Panc1 (cell line): ENCODE measurements around the gene NCKIPSD. TPM values are rescaled to one million over a fixed set of nuclear protein-coding genes. Genes with fewer than 3 reads are reported as not detected.

Experiments used
- ATAC-seq: fragments of 200-7000 bp; cut with Tn5 transposase; 2 replicates; pipeline ENCODE4 v1.9.1; 2020; ENCODE audit warnings: mild to moderate bottlenecking, moderate library complexity
- BruUV-seq: library from RNA; stranded (reverse); fragments of 400-500 nt; replicated peaks from 2 replicates; lab custom pipeline; 2021; lab: Mats Ljungman, UMichigan
- CTCF ChIA-PET: fragments of 300-600 bp; sonication (Branson Sonifier 250); formaldehyde crosslinking; loops from one replicate; lab custom pipeline; 2022; ENCODE audit warnings: antibody characterized with exemption; lab: Charles Lee
- POLR2A ChIA-PET: fragments of 300-600 bp; sonication (Branson Sonifier 250); formaldehyde crosslinking; loops from one replicate; lab custom pipeline; 2022; ENCODE audit warnings: antibody characterized with exemption; lab: Charles Lee
- DNase-seq: peaks from one replicate; pipeline ENCODE4 v3.0.0-alpha.2; 2010; ENCODE audit warnings: low read depth, low spot score
- H3K27ac ChIP-seq: 2 replicates; pipeline ENCODE4 v1.5.1; 2011; ENCODE audit warnings: mild to moderate bottlenecking, low read length, inconsistent platforms
- H3K27me3 ChIP-seq: fragments of 200-500 bp; sonication (Bioruptor generic); 2 replicates; pipeline ENCODE4 v1.6.0; 2014; ENCODE audit warnings: low read length, inconsistent platforms; ENCODE audit not compliant: control insufficient read depth, insufficient read depth
- H3K36me3 ChIP-seq: fragments of 200-500 bp; sonication (Bioruptor generic); 2 replicates; pipeline ENCODE4 v1.5.1; 2014; ENCODE audit warnings: inconsistent platforms, mild to moderate bottlenecking, low read length, moderate library complexity; ENCODE audit not compliant: control insufficient read depth, insufficient read depth
- H3K4me1 ChIP-seq: 2 replicates; pipeline ENCODE4 v1.5.1; 2011; ENCODE audit warnings: inconsistent platforms, mild to moderate bottlenecking, low read length, moderate library complexity; ENCODE audit not compliant: control insufficient read depth, insufficient read depth
- H3K4me3 ChIP-seq, 2 experiments: 2 replicates each; pipeline ENCODE4 v1.5.1; 2011 to 2012; ENCODE audit warnings: low read depth in 2 of 2, low read length in 2 of 2, mild to moderate bottlenecking in 2 of 2, inconsistent platforms in 1 of 2, moderate library complexity in 1 of 2
- H3K9me3 ChIP-seq: fragments of 200-500 bp; sonication (Bioruptor generic); 2 replicates; pipeline ENCODE4 v1.5.1; 2014; ENCODE audit warnings: low read depth, mild to moderate bottlenecking, inconsistent platforms, low read length, moderate library complexity; ENCODE audit not compliant: control insufficient read depth, insufficient read depth
- POLR2AphosphoS5 ChIP-seq: IDR thresholded peaks from 2 replicates; pipeline ENCODE4 v1.6.1; 2012; ENCODE audit warnings: mild to moderate bottlenecking, low read depth, low read length, moderate library complexity
- SIN3A ChIP-seq: IDR thresholded peaks from 2 replicates; pipeline ENCODE4 v1.6.1; 2012; ENCODE audit warnings: low read depth, mild to moderate bottlenecking, low read length, moderate library complexity, borderline replicate concordance; ENCODE audit not compliant: insufficient read depth
- TCF7L2 ChIP-seq: IDR thresholded peaks from 2 replicates; pipeline ENCODE4 v1.6.1; 2011; ENCODE audit warnings: mild to moderate bottlenecking, low read depth, low read length, inconsistent platforms
- in situ Hi-C: cut with HindIII; loops from 2 replicates; pipeline ENCODE4 v1.10.0; 2016; ENCODE audit warnings: low sequenced_read_pairs, low pct_unique_long_range_greater_than_20kb
- intact Hi-C: fragments of 100-400 bp; cut with micrococcal nuclease; formaldehyde crosslinking; loops from one replicate; pipeline ENCODE4 v1.10.0; 2022; ENCODE audit not compliant: unreplicated experiment
- total RNA-seq: library from RNA; stranded (reverse); gene quantifications from one replicate; pipeline ENCODE4 v1.2.1, GENCODE V29; 2021; ENCODE audit not compliant: unreplicated experiment
- TF ChIP-seq, protein P1 (sequence below): fragments of 450-650 bp; IDR thresholded peaks from 2 replicates; pipeline ENCODE4 v1.5.1; 2017; ENCODE audit warnings: mild to moderate bottlenecking
- TF ChIP-seq, protein P2 (sequence below), 2 experiments: IDR thresholded peaks; 2 replicates each; pipeline ENCODE4 v1.6.1; 2011 to 2012; ENCODE audit warnings: low read depth in 2 of 2, control low read depth in 1 of 2, low read length in 1 of 2, mild to moderate bottlenecking in 1 of 2, moderate library complexity in 1 of 2; ENCODE audit not compliant: insufficient read depth in 1 of 2

NCKIPSD gene
- total RNA-seq, 1 experiment from 2014 or later: 26.8 TPM

DNA sequence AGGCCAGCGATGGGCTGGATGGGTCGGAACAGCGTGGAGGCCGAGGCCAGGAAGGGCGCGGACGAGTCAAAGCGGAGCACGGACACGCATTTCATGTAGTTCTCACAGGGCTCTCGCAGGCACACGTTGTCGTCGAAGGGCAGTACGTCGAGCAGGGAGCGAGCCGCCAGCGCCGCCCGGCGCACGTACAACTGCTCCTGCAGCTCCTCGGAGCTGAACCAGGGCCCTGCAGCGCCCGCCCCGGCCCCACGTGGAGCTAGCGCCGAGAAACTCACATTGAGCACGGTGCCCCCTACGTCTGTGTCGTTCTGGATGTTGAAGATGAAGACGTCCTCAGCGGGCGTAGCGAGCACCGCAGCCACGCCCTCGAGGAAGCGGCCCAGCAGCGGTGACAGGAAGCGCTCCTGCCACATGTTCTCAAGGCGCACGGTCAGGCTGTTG lies 28.9 kb downstream of the NCKIPSD start:
- H3K4me3 ChIP-seq: no peak overlapping the region
- ChIA-PET CTCF (no interaction called here), POLR2A (no interaction called here)
- intact Hi-C loops (no loop called here), in situ Hi-C loops (no loop called here)
- ATAC-seq (no peak), DNase-seq (no peak)
- no peaks in the 10 kb centered on the region for H3K4me1 ChIP-seq
- 0 out of 2 replicates have a peak overlapping the region, but pooled peaks have one; percentile 17 for H3K27ac ChIP-seq
- H3K9me3 ChIP-seq: no peaks in the 10 kb centered on the region
- TF ChIP-seq POLR2AphosphoS5 (no peak), SIN3A (no peak), TCF7L2 (no peak)
- TF ChIP-seq, protein P1, sequence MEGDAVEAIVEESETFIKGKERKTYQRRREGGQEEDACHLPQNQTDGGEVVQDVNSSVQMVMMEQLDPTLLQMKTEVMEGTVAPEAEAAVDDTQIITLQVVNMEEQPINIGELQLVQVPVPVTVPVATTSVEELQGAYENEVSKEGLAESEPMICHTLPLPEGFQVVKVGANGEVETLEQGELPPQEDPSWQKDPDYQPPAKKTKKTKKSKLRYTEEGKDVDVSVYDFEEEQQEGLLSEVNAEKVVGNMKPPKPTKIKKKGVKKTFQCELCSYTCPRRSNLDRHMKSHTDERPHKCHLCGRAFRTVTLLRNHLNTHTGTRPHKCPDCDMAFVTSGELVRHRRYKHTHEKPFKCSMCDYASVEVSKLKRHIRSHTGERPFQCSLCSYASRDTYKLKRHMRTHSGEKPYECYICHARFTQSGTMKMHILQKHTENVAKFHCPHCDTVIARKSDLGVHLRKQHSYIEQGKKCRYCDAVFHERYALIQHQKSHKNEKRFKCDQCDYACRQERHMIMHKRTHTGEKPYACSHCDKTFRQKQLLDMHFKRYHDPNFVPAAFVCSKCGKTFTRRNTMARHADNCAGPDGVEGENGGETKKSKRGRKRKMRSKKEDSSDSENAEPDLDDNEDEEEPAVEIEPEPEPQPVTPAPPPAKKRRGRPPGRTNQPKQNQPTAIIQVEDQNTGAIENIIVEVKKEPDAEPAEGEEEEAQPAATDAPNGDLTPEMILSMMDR: no peak
- TF ChIP-seq, protein P2, sequence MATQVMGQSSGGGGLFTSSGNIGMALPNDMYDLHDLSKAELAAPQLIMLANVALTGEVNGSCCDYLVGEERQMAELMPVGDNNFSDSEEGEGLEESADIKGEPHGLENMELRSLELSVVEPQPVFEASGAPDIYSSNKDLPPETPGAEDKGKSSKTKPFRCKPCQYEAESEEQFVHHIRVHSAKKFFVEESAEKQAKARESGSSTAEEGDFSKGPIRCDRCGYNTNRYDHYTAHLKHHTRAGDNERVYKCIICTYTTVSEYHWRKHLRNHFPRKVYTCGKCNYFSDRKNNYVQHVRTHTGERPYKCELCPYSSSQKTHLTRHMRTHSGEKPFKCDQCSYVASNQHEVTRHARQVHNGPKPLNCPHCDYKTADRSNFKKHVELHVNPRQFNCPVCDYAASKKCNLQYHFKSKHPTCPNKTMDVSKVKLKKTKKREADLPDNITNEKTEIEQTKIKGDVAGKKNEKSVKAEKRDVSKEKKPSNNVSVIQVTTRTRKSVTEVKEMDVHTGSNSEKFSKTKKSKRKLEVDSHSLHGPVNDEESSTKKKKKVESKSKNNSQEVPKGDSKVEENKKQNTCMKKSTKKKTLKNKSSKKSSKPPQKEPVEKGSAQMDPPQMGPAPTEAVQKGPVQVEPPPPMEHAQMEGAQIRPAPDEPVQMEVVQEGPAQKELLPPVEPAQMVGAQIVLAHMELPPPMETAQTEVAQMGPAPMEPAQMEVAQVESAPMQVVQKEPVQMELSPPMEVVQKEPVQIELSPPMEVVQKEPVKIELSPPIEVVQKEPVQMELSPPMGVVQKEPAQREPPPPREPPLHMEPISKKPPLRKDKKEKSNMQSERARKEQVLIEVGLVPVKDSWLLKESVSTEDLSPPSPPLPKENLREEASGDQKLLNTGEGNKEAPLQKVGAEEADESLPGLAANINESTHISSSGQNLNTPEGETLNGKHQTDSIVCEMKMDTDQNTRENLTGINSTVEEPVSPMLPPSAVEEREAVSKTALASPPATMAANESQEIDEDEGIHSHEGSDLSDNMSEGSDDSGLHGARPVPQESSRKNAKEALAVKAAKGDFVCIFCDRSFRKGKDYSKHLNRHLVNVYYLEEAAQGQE (IDR thresholded peaks at IDR 0.05; ENCODE audit: insufficient read depth in 1 of 2, low read depth in 2 of 2, low read length in 1 of 2): no peak
- no peaks in the 10 kb centered on the region for H3K36me3 ChIP-seq
- no TSS peak for BruUV-seq
- H3K27me3 ChIP-seq: no peaks in the 10 kb centered on the region

- H3K4me3 ChIP-seq: peak overlapping the region; percentile 29 to 30
- intact Hi-C loops (no loop called here), in situ Hi-C loops (no loop called here)
- TF ChIP-seq, protein P1: peak; percentile 82
- TF ChIP-seq POLR2AphosphoS5: 0 out of 2 replicates have a peak, but pooled peaks have one; percentile 24
- no peak for TF ChIP-seq SIN3A
- peak; percentile 88 for ATAC-seq
- no peaks in the 10 kb centered on the region for H3K27me3 ChIP-seq
- DNase-seq: no peak
- H3K27ac ChIP-seq: 0 out of 2 replicates have a peak overlapping the region, but pooled peaks have one; percentile 17
- no peaks in the 10 kb centered on the region for H3K4me1 ChIP-seq
- H3K36me3 ChIP-seq: no peaks in the 10 kb centered on the region
- H3K9me3 ChIP-seq: no peaks in the 10 kb centered on the region
- POLR2A ChIA-PET: no interaction called here
- CTCF ChIA-PET: no interaction called here
- BruUV-seq: no TSS peak
Measured at GRCh38 chr3:48656061-48656840, 29.5 kb downstream of the NCKIPSD start.
